Activated CD8-positive, alpha-beta T cell treated with anti-CD3 and anti-CD28 coated beads for 36 hours (primary cell): ENCODE results near the gene RUNX1. TPM values are rescaled to one million over a fixed set of nuclear protein-coding genes. Genes with fewer than 3 reads are reported as not detected.

Experiments used
- ATAC-seq: fragments of 200-7000 bp; cut with Tn5 transposase; one replicate; pipeline ENCODE4 v1.10.0; 2021; ENCODE audit warnings: mild to moderate bottlenecking, moderate library complexity
- CTCF ChIA-PET: fragments of 350-600 bp; sonication (Branson Sonifier 250); formaldehyde crosslinking; loops from one replicate; lab custom pipeline; 2021; ENCODE audit warnings: antibody characterized with exemption; lab: Charles Lee
- POLR2A ChIA-PET: fragments of 350-600 bp; sonication (Branson Sonifier 250); formaldehyde crosslinking; loops from one replicate; lab custom pipeline; 2021; ENCODE audit warnings: antibody characterized with exemption; lab: Charles Lee
- DNase-seq: peaks from one replicate; pipeline ENCODE4 v3.0.0-alpha.2; 2020
- H3K27ac Mint-ChIP-seq: one replicate; pipeline ENCODE4 v1.8.0; 2021; ENCODE audit warnings: mild to moderate bottlenecking, mixed read lengths
- H3K27me3 Mint-ChIP-seq: one replicate; pipeline ENCODE4 v1.8.0; 2021; ENCODE audit warnings: mixed read lengths
- H3K36me3 Mint-ChIP-seq: one replicate; pipeline ENCODE4 v1.8.0; 2021; ENCODE audit warnings: low read depth, mixed read lengths
- H3K4me1 Mint-ChIP-seq: one replicate; pipeline ENCODE4 v1.8.0; 2021; ENCODE audit warnings: low read depth, mixed read lengths
- H3K4me3 Mint-ChIP-seq: one replicate; pipeline ENCODE4 v1.8.0; 2021; ENCODE audit warnings: mild to moderate bottlenecking, moderate library complexity, mixed read lengths
- H3K9me3 Mint-ChIP-seq: one replicate; pipeline ENCODE4 v1.8.0; 2021; ENCODE audit warnings: mixed read lengths
- CTCF ChIP-seq: fragments of 200-600 bp; IDR thresholded peaks from one replicate; pipeline ENCODE4 v1.8.0; 2022; ENCODE audit warnings: antibody characterized with exemption, mild to moderate bottlenecking
- intact Hi-C: fragments of 100-400 bp; cut with micrococcal nuclease; formaldehyde crosslinking; loops from one replicate; pipeline ENCODE4 v1.10.0; 2022
- total RNA-seq, 2 experiments: library from RNA; stranded (reverse); gene quantifications; one replicate each; pipeline ENCODE4 v1.2.3, GENCODE V29; 2021

RUNX1 gene
- total RNA-seq, 2 experiments from 2014 or later = 18.7 to 19.0 TPM

GRCh38 chr21:34988139-34988538 is 61.0 kb downstream of the RUNX1 start:
- CTCF ChIA-PET = interaction anchor here (1.2 to 6.5 kb wide), 8 partner anchors 13 to 99 kb away, joined by 3 to 56 read pairs (median 8); no protein-coding TSS in a partner anchor
- intact Hi-C loops = loop anchor here (2.0 to 5.0 kb wide), 4 partner anchors 39 to 109 kb away; partner anchors contain the start of gene RUNX1
- H3K27ac Mint-ChIP-seq = no peak overlapping the region

GRCh38 chr21:34987501-34988072 is 61.5 kb downstream of the RUNX1 start:
- no peak for TF ChIP-seq CTCF
- Mint-ChIP-seq H3K4me3 (peak overlapping the region; percentile 72), H3K4me1 (peaks cover 88% of the 10 kb centered on the region), H3K36me3 (no peaks in the 10 kb centered on the region), H3K27me3 (no peaks in the 10 kb centered on the region), H3K9me3 (no peaks in the 10 kb centered on the region), H3K27ac (peak overlapping the region; percentile 92)
- ATAC-seq = peak; percentile 9
- POLR2A ChIA-PET = interaction anchor here (0.6 to 11.7 kb wide), 17 partner anchors 12 to 108 kb away, joined by 3 to 183 read pairs (median 7); partner anchors contain the start of gene RUNX1
- CTCF ChIA-PET = interaction anchor here (1.2 to 6.5 kb wide), 7 partner anchors 13 to 98 kb away, joined by 3 to 56 read pairs (median 6); no protein-coding TSS in a partner anchor
- intact Hi-C loops = loop anchor here (2.0 to 5.0 kb wide), 4 partner anchors 40 to 110 kb away; partner anchors contain the start of gene RUNX1
- DNase-seq = no peak

More at GRCh38 chr21:34988139-34988538, 61.0 kb downstream of the RUNX1 start:
- Mint-ChIP-seq H3K4me1 (peaks cover 82% of the 10 kb centered on the region), H3K9me3 (no peaks in the 10 kb centered on the region), H3K27me3 (no peaks in the 10 kb centered on the region), H3K36me3 (no peaks in the 10 kb centered on the region), H3K4me3 (peak overlapping the region; percentile 72)
- no peak for TF ChIP-seq CTCF
- no peak for ATAC-seq
- no peak for DNase-seq
- POLR2A ChIA-PET = interaction anchor here (0.5 to 11.7 kb wide), 15 partner anchors 12 to 108 kb away, joined by 3 to 183 read pairs (median 7); partner anchors contain the start of gene RUNX1

- peak; percentile 94 for DNase-seq
- peak overlapping the region; percentile 72 for H3K4me3 Mint-ChIP-seq
- ChIA-PET CTCF (interaction anchor here (1.2 to 6.5 kb wide), 7 partner anchors 12 to 97 kb away, joined by 3 to 56 read pairs (median 6); no protein-coding TSS in a partner anchor), POLR2A (interaction anchor here (0.6 to 11.7 kb wide), 16 partner anchors 11 to 109 kb away, joined by 3 to 183 read pairs (median 6); partner anchors contain the start of gene RUNX1)
- peak overlapping the region; percentile 92 for H3K27ac Mint-ChIP-seq
- TF ChIP-seq CTCF = no peak
- ATAC-seq = peak; percentile 46
- H3K36me3 Mint-ChIP-seq = no peaks in the 10 kb centered on the region
- no peaks in the 10 kb centered on the region for H3K9me3 Mint-ChIP-seq
- intact Hi-C loops = loop anchor here (5.0 kb wide), 3 partner anchors 40 to 110 kb away; no protein-coding TSS in a partner anchor
- H3K27me3 Mint-ChIP-seq = no peaks in the 10 kb centered on the region
- peaks cover 91% of the 10 kb centered on the region for H3K4me1 Mint-ChIP-seq
Observed at GRCh38 chr21:34986561-34987500, 62.3 kb downstream of the RUNX1 start.

- Mint-ChIP-seq H3K27ac (peak overlapping the region; percentile 97), H3K27me3 (no peaks in the 10 kb centered on the region), H3K4me1 (peaks cover 88% of the 10 kb centered on the region), H3K9me3 (no peaks in the 10 kb centered on the region), H3K36me3 (no peaks in the 10 kb centered on the region), H3K4me3 (peak overlapping the region; percentile 37)
- ChIA-PET CTCF (interaction anchor here (1.0 to 2.9 kb wide), 14 partner anchors 10 to 416 kb away, joined by 3 to 23 read pairs (median 6); no protein-coding TSS in a partner anchor), POLR2A (interaction anchor here (1.0 to 11.7 kb wide), 10 partner anchors 10 to 99 kb away, joined by 3 to 183 read pairs (median 22); partner anchors contain the start of gene RUNX1)
- intact Hi-C loops = loop anchor here (5.0 kb wide), 3 partner anchors 43 to 113 kb away; no protein-coding TSS in a partner anchor
- no peak for ATAC-seq
- DNase-seq = no peak
- no peak for TF ChIP-seq CTCF
Observed at GRCh38 chr21:34984356-34985058, 64.6 kb downstream of the RUNX1 start.
